A673 (cell line): ENCODE measurements around the gene TP53BP1. TPM values are rescaled to one million over a fixed set of nuclear protein-coding genes. Genes with fewer than 3 reads are reported as not detected.

Source experiments
- BruUV-seq: library from RNA; stranded (reverse); fragments of 400-500 nt; replicated peaks from 2 replicates; lab custom pipeline; 2021; lab: Mats Ljungman, UMichigan
- CTCF ChIA-PET: fragments of 300-600 bp; sonication (Branson Sonifier 250); formaldehyde crosslinking; loops from one replicate; lab custom pipeline; 2022; ENCODE audit warnings: antibody characterized with exemption; lab: Charles Lee
- POLR2A ChIA-PET: fragments of 300-600 bp; sonication (Branson Sonifier 250); formaldehyde crosslinking; loops from one replicate; lab custom pipeline; 2022; ENCODE audit warnings: antibody characterized with exemption; ENCODE audit not compliant: low non-redundant PET; lab: Charles Lee
- DNase-seq: peaks from one replicate; pipeline ENCODE4 v3.0.0-alpha.2; 2015; ENCODE audit warnings: low spot score
- H3K27ac ChIP-seq: fragments of 200-600 bp; sonication (generic); 2 replicates; pipeline ENCODE4 v1.5.1; 2016; ENCODE audit warnings: mixed run types, low read depth, mild to moderate bottlenecking, mixed read lengths, antibody characterized with exemption, low read length; ENCODE audit not compliant: poor library complexity, severe bottlenecking
- H3K27me3 ChIP-seq: fragments of 200-600 bp; sonication (generic); replicated peaks from 2 replicates; pipeline ENCODE4 v1.6.1; 2017; ENCODE audit warnings: mixed run types, low read depth, mild to moderate bottlenecking, mixed read lengths, antibody characterized with exemption, low read length; ENCODE audit not compliant: insufficient read depth, poor library complexity
- H3K36me3 ChIP-seq: fragments of 200-600 bp; sonication (generic); 2 replicates; pipeline ENCODE4 v1.6.1; 2016; ENCODE audit warnings: mixed run types, mild to moderate bottlenecking, mixed read lengths, antibody characterized with exemption, low read length; ENCODE audit not compliant: insufficient read depth, poor library complexity, severe bottlenecking
- H3K4me1 ChIP-seq: fragments of 200-600 bp; sonication (generic); 2 replicates; pipeline ENCODE4 v1.6.1; 2017; ENCODE audit warnings: mixed run types, mild to moderate bottlenecking, mixed read lengths, antibody characterized with exemption, low read length; ENCODE audit not compliant: insufficient read depth, poor library complexity, severe bottlenecking
- H3K4me3 ChIP-seq: fragments of 200-600 bp; sonication (generic); 2 replicates; pipeline ENCODE4 v1.5.1; 2016; ENCODE audit warnings: low read depth, mixed run types, mild to moderate bottlenecking, mixed read lengths, low read length; ENCODE audit not compliant: poor library complexity, severe bottlenecking
- H3K9me3 ChIP-seq: fragments of 200-600 bp; sonication (generic); 2 replicates; pipeline ENCODE4 v1.6.1; 2016; ENCODE audit warnings: mixed run types, low read depth, mild to moderate bottlenecking, mixed read lengths, antibody characterized with exemption, low read length; ENCODE audit not compliant: poor library complexity, severe bottlenecking
- EZH2 ChIP-seq: fragments of 200-600 bp; sonication (generic); IDR thresholded peaks from 2 replicates; pipeline ENCODE4 v1.6.1; 2017; ENCODE audit warnings: borderline replicate concordance, low read depth, mild to moderate bottlenecking, mixed read lengths, antibody characterized with exemption, low read length; ENCODE audit not compliant: poor library complexity, severe bottlenecking
- intact Hi-C: fragments of 100-400 bp; cut with micrococcal nuclease; formaldehyde crosslinking; loops from one replicate; pipeline ENCODE4 v1.10.0; 2022; ENCODE audit not compliant: unreplicated experiment
- total RNA-seq: library from RNA; stranded (reverse); gene quantifications from 2 replicates; pipeline ENCODE4 v1.2.3, GENCODE V29; 2021
- TF ChIP-seq, protein P1 (sequence below): fragments of 300-800, 200-600 bp; sonication (generic); conservative IDR thresholded peaks from 2 replicates; pipeline ENCODE4 v1.5.1; 2017; ENCODE audit warnings: low read depth, mild to moderate bottlenecking, antibody characterized with exemption, low read length, moderate library complexity, mixed read lengths

The TP53BP1 gene
- total RNA-seq, 1 experiment from 2014 or later: 66.0 TPM

DNA sequence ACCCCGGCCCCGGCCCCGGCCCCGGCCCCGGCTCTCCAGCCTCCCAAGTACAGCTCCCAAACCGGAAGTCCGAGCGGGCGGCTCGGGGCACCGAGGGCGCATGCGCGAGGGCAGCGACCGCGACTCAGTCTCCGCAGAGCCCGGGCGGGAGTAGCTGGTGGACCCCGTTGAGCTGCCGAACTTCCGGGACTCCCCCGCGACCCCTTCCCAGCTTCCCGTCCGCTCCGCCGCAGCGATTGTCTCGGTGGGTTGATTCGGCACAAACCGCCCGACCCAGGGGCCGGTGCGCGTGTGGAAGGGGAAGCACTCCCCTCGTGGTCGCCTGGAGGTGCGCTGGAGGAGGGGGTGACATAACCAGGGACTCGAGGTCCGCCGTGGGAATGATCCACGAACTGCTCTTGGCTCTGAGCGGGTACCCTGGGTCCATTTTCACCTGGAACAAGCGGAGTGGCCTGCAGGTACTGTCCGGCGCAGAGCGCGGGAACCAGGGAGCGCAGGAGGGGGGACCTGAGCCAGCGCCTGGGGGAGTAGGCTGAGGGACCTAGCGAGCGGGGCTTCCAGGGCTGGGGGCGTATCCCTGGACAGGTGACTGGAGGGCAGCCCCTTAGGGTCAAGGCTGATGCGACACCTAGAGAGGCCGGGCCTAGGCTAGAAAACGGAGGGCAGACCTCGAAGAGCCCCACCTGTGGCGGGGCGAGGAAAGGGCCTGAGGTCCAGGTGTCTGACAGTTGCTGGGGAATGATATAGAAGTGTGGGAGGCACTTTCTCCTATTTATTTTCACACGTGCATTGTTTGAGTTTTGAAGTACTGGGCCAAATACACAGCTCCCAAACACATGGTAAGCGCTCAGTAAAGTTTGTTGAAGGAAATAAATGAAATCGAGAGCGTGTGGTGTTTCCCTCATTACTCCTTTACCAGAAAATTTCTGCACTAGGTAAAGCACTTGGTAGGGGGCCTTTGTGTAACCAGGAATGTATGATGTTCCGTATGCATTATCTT lies 121.7 kb downstream of the TP53BP1 start, which contains the start of the genes TUBGCP4 and ZSCAN29:
TUBGCP4 (plus strand) TSS at position 127 of the 1,000 bp plus-strand sequence; CDS start at position 381, 254 bp downstream.
ZSCAN29 (minus strand) TSS at position 69 of the 1,000 bp plus-strand sequence. CDS start 1,130 bp downstream, outside the sequence.
- Histone ChIP-seq H3K27me3 (no peaks in the 10 kb centered on the region), H3K4me1 (no peaks in the 10 kb centered on the region), H3K36me3 (peaks cover 22% of the 10 kb centered on the region), H3K27ac (peak within 1 kb of the TSS; percentile 80), H3K9me3 (no peaks in the 10 kb centered on the region), H3K4me3 (peak within 1 kb of the TSS; percentile 87)
- TF ChIP-seq EZH2: no peak
- TF ChIP-seq, protein P1, sequence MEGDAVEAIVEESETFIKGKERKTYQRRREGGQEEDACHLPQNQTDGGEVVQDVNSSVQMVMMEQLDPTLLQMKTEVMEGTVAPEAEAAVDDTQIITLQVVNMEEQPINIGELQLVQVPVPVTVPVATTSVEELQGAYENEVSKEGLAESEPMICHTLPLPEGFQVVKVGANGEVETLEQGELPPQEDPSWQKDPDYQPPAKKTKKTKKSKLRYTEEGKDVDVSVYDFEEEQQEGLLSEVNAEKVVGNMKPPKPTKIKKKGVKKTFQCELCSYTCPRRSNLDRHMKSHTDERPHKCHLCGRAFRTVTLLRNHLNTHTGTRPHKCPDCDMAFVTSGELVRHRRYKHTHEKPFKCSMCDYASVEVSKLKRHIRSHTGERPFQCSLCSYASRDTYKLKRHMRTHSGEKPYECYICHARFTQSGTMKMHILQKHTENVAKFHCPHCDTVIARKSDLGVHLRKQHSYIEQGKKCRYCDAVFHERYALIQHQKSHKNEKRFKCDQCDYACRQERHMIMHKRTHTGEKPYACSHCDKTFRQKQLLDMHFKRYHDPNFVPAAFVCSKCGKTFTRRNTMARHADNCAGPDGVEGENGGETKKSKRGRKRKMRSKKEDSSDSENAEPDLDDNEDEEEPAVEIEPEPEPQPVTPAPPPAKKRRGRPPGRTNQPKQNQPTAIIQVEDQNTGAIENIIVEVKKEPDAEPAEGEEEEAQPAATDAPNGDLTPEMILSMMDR: peak; percentile 39; the same call in 1 of the 2 replicates
- intact Hi-C loops: no loop called here
- ChIA-PET CTCF (no interaction called here), POLR2A (interaction anchor here (0.6 to 0.7 kb wide), 4 partner anchors 9 to 254 kb away, joined by 3 to 5 read pairs (median 4); no protein-coding TSS in a partner anchor)
- DNase-seq: peak; percentile 91
- BruUV-seq: no TSS peak

DNA sequence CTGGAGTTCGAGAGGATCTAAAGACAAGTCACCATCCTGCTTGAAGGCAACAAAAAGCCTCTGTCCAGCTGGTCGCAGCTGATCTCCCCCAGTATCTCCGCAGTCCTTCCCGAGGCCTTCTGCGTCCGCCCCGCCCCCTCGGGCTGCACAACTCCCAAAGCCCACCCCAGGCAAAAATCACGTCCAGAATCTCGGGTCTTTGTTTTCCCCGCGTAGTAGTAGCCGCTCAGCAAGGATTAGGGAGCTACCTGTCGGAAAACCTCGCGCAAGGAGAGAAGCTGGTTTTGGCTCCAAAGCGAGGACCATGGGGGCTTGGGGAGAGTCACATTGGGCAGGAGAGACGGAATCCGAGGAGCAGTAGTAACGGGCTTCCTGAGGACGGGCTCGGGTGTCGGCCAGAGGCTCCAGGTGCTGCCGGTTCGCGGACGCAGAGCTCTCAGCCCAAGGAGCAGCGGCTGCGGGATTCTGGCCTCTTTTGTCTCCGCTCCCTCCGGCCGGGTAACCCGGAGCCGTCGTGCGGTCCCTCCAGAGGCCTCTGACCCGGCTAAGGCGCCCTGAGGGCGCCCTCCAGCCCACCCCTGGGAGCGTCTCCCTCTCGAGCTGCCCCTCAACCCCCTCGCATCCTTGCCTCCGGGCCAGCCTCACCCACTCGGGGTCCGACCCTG lies 122.5 kb downstream of the TP53BP1 start:
- H3K27me3 ChIP-seq: no peaks in the 10 kb centered on the region
- BruUV-seq: no TSS peak
- peaks cover 30% of the 10 kb centered on the region for H3K36me3 ChIP-seq
- H3K4me3 ChIP-seq: peak overlapping the region; percentile 87
- H3K4me1 ChIP-seq: no peaks in the 10 kb centered on the region
- POLR2A ChIA-PET: interaction anchor here (0.5 to 0.7 kb wide), 4 partner anchors 9 to 255 kb away, joined by 4 to 5 read pairs (median 5); no protein-coding TSS in a partner anchor
- CTCF ChIA-PET: no interaction called here
- TF ChIP-seq, protein P1: no peak
- H3K27ac ChIP-seq: peak overlapping the region; percentile 80
- peak; percentile 30 for DNase-seq
- intact Hi-C loops: no loop called here
- H3K9me3 ChIP-seq: no peaks in the 10 kb centered on the region

DNA sequence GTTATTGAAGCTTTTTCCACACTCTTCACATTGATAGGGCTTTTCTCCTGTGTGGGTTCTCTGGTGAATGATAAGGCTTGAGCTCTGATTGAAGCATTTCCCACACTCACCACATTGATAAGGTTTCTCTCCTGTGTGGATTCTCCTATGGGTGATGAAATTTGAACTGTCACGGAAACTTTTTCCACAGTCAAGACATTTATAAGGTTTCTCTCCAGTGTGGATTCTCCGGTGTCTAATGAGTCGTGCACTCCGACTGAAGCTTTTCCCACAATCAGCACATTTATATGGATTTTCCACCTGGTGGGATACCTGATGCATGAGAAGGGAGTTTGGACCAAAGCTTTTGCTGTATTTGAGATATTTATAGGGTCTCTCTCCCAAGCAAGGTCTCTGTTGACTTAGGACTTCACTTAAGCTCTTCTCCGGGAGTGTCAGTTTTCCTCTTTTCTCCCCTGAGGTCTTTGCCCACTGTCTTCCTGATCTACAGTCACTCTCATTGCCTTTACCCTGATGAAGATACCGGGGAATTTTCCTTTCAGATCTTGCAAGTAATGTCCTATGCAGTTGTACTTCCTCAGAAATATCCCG lies 131.5 kb downstream of the TP53BP1 start:
- Histone ChIP-seq H3K4me1 (no peaks in the 10 kb centered on the region), H3K9me3 (peaks cover 66% of the 10 kb centered on the region), H3K27me3 (no peaks in the 10 kb centered on the region), H3K36me3 (peaks cover 77% of the 10 kb centered on the region), H3K27ac (no peak overlapping the region), H3K4me3 (no peak overlapping the region)
- TSS peak; percentile 21 for BruUV-seq
- TF ChIP-seq, protein P1: no peak
- TF ChIP-seq EZH2: no peak
- no peak for DNase-seq
- intact Hi-C loops: no loop called here
- CTCF ChIA-PET: no interaction called here
- POLR2A ChIA-PET: interaction anchor here (0.7 kb wide), 1 partner anchor 9 kb away, joined by 5 read pairs; no protein-coding TSS in a partner anchor
